ENCODE results near the gene AGBL4.

AGBL4 gene

DNA sequence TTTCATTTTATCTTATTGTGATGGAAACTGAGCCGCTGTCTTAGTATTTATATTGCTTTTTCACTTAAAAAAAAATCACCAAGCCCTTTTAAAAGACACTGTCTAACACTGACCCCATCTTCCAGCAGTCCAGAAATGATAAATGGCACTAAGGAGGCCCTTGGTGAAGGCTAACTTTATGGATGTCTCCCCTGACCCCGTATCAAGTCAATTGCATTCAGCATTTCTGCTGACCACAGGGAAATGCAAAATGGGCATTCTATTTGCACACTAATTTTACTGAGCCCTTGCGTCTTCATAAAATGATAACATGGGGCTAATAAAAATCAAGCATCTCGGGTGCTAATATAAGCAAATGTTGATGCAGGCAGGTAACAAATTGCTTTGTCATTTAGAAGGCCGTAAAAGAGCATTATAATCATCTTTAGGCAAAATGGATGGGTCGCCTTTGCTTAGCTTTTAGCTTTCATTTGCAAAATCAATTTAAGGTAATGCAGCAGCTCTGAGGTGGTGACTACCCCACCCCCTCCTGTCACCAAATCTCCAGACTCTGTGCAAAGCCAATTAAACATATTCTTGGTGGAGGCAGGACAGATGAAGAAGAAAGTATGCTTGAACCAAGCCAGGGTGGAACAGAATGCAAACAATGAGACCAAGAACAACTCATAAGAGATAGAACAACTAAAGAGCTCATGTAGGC, 1357.9 kb downstream of the AGBL4 start:
- DNase-seq (ENCODE audit: low spot score), result no peak
- TF ChIP-seq, protein P1, sequence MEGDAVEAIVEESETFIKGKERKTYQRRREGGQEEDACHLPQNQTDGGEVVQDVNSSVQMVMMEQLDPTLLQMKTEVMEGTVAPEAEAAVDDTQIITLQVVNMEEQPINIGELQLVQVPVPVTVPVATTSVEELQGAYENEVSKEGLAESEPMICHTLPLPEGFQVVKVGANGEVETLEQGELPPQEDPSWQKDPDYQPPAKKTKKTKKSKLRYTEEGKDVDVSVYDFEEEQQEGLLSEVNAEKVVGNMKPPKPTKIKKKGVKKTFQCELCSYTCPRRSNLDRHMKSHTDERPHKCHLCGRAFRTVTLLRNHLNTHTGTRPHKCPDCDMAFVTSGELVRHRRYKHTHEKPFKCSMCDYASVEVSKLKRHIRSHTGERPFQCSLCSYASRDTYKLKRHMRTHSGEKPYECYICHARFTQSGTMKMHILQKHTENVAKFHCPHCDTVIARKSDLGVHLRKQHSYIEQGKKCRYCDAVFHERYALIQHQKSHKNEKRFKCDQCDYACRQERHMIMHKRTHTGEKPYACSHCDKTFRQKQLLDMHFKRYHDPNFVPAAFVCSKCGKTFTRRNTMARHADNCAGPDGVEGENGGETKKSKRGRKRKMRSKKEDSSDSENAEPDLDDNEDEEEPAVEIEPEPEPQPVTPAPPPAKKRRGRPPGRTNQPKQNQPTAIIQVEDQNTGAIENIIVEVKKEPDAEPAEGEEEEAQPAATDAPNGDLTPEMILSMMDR (IDR thresholded peaks at IDR 0.05; ENCODE audit: extremely low read depth, missing control alignments), result no peak

- TF ChIP-seq, protein P1 (IDR thresholded peaks at IDR 0.05; ENCODE audit: extremely low read depth, missing control alignments), result no peak
- DNase-seq (ENCODE audit: low spot score), result no peak
These were observed 1361.9 kb downstream of the AGBL4 start for GRCh38 chr1:48661726-48662463.

DNA sequence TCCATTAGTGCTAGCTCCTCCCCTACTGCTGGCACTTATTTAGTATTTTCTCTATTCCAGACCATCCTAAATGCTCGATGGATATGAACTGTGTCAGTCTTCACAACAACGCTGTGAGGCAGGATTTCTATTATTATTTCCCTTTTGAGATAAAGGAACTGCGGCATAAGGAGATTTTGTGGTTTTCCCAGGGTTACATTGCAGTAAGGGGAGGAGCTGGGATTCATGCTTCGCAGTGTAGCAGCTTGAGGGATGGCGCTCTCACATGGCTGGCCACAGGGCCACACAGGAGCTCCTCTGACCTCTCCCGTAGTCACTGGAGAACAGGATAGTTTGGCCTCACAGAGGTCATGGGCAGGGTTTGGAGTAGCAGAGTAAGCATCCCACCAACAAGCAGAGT, 1364.0 kb downstream of the AGBL4 start:
- no peak for DNase-seq (ENCODE audit: low spot score)
- TF ChIP-seq, protein P1 (IDR thresholded peaks at IDR 0.05; ENCODE audit: extremely low read depth, missing control alignments), result no peak

DNA sequence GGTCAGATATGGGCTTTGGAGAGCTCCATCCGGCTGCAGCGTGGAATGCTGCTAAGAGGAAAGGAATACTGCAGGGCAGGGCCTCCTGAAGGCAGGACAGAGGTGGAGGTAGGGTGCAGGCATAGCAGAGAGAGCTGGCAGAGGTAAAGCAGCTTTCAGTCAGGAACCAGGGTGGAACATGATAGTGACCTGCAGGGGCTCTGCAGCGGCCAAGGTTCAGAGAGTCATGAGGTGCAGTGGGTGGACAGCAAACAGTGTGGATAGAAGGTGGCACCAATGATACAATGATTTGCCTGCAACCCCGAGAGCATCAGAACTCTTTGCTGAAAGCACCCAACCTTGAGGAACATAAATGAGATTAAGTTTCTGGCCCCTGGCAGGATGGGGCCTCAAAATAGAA, 1366.3 kb downstream of the AGBL4 start:
- TF ChIP-seq, protein P1 (IDR thresholded peaks at IDR 0.05; ENCODE audit: extremely low read depth, missing control alignments), result no peak
- DNase-seq (ENCODE audit: low spot score), result no peak

DNA sequence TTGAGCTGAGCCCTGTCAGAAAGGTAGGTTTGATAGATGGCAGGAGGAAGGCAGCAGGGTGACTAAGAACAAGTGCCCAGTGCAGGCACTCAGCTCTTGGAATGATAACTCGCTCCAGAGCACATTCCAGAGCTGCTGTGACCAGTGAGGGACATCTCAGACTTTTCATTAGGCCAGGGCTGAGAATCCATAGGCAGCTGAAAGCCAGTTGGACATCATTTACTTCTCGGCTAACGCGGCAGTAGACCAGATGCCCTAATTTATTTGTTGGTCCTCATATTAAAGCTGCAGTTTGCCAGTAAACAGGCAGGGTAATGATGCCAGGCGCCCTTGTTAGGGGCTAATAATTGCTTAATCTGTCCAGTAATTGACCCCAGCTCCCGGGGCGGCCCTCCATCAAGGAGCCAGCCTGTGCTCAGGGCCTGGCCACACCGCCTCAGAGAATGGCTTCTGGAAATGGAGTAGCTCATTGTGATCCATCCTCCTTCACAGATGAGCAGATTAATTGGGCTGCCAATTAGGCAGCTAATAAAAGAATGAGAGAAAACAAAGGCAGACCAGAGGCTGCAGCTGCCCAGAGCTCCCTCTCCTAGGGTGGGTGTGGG, 1369.0 kb downstream of the AGBL4 start:
- no peak for DNase-seq (ENCODE audit: low spot score)
- TF ChIP-seq, protein P1 (IDR thresholded peaks at IDR 0.05; ENCODE audit: extremely low read depth, missing control alignments), result no peak

DNA sequence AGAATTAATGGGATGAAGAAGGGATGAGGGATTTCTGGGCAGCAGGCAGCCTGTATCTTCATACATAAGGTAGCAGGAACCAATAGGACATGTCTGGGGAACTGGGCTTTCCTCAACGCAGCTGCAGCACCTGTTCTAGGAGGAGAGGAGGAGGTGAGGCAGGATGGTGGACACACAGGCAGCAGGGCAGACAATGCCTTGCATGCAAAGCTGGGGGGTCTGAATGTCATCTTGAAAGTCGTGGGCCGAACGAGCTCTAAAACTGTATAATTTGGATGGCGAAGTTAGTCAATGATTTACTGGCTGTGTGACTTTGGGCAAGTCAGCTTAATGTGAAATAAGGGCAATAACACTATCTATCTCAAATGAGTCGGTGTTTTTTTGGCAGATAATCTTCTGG, 1371.4 kb downstream of the AGBL4 start:
- DNase-seq (ENCODE audit: low spot score), result no peak
- TF ChIP-seq, protein P1 (IDR thresholded peaks at IDR 0.05; ENCODE audit: extremely low read depth, missing control alignments), result no peak

- TF ChIP-seq, protein P1 (IDR thresholded peaks at IDR 0.05; ENCODE audit: extremely low read depth, missing control alignments), result no peak
- DNase-seq (ENCODE audit: low spot score), result no peak
These were observed 1373.9 kb downstream of the AGBL4 start for GRCh38 chr1:48649880-48650279.

Data from GM20000 (cell line).